HEK293 (cell line): ENCODE measurements around the gene KCNAB2.

Experiments used
- CTCF ChIA-PET: fragments of 350-600 bp; formaldehyde crosslinking; extraction: SDS; loops from one replicate; lab custom pipeline; 2021; ENCODE audit warnings: antibody characterized with exemption; lab: Yijun Ruan, JAX
- POLR2A ChIA-PET: fragments of 300-600 bp; formaldehyde crosslinking; extraction: SDS; loops from one replicate; lab custom pipeline; 2020; ENCODE audit warnings: antibody characterized with exemption, inconsistent platforms; lab: Yijun Ruan, JAX
- H3K27ac ChIP-seq: fragments of 200-500 bp; sonication (Bioruptor generic); 2 replicates; pipeline ENCODE4 v1.5.1; 2014; ENCODE audit warnings: low read depth, low read length, control low read depth, inconsistent platforms; ENCODE audit errors: extremely low read depth
- H3K36me3 ChIP-seq, 2 experiments: fragments of 200-500 bp in 1 of 2; sonication (Bioruptor generic) in 1 of 2; 1 replicate in 1 of 2; 2 replicates in 1 of 2; pipeline ENCODE4 v1.5.1; 2014 to 2017; ENCODE audit warnings: inconsistent platforms in 2 of 2, low read length in 2 of 2; ENCODE audit not compliant: control insufficient read depth in 2 of 2, insufficient read depth in 1 of 2
- H3K4me1 ChIP-seq: fragments of 200-500 bp; sonication (Bioruptor generic); 2 replicates; pipeline ENCODE4 v1.5.1; 2014; ENCODE audit warnings: mild to moderate bottlenecking, low read length, inconsistent platforms; ENCODE audit not compliant: control insufficient read depth, insufficient read depth
- H3K4me3 ChIP-seq: 2 replicates; pipeline ENCODE4 v1.5.1; 2011; ENCODE audit warnings: low read depth, mild to moderate bottlenecking, control low read depth, low read length, moderate library complexity
- H3K9me3 ChIP-seq: fragments of 200-500 bp; sonication (Bioruptor generic); 2 replicates; pipeline ENCODE4 v1.5.1; 2014; ENCODE audit warnings: low read depth, low read length, inconsistent platforms; ENCODE audit not compliant: control insufficient read depth, insufficient read depth
- FEZF1 ChIP-seq: fragments of 450-650 bp; formaldehyde crosslinking; IDR thresholded peaks from 2 replicates; pipeline ENCODE4 v1.5.1; 2016; ENCODE audit warnings: missing biosample characterization, missing genetic modification characterization
- HOXC10 ChIP-seq: sonication (generic); formaldehyde crosslinking; IDR thresholded peaks from 2 replicates; pipeline ENCODE4 v1.8.1; 2023; ENCODE audit warnings: mild to moderate bottlenecking, missing genetic modification reagents
- KLF17 ChIP-seq: fragments of 450-650 bp; formaldehyde crosslinking; IDR thresholded peaks from 2 replicates; pipeline ENCODE4 v1.5.1; 2016; ENCODE audit warnings: missing biosample characterization, missing genetic modification characterization
- PRDM1 ChIP-seq: fragments of 450-650 bp; formaldehyde crosslinking; IDR thresholded peaks from 2 replicates; pipeline ENCODE4; 2016; ENCODE audit warnings: missing biosample characterization, missing genetic modification characterization
- PRDM2 ChIP-seq: fragments of 450-650 bp; formaldehyde crosslinking; IDR thresholded peaks from 2 replicates; pipeline ENCODE4 v1.5.1; 2016; ENCODE audit warnings: missing biosample characterization, missing genetic modification characterization, borderline replicate concordance
- REST ChIP-seq: fragments of 450-650 bp; formaldehyde crosslinking; IDR thresholded peaks from 2 replicates; pipeline ENCODE4 v1.5.1; 2016; ENCODE audit warnings: missing biosample characterization, missing genetic modification characterization
- SALL2 ChIP-seq: fragments of 450-650 bp; formaldehyde crosslinking; IDR thresholded peaks from 2 replicates; pipeline ENCODE4 v1.5.0; 2017; ENCODE audit warnings: missing biosample characterization, mild to moderate bottlenecking, missing genetic modification characterization, borderline replicate concordance
- ZBTB44 ChIP-seq: fragments of 450-650 bp; IDR thresholded peaks from 2 replicates; pipeline ENCODE4 v1.5.1; 2018; ENCODE audit warnings: missing biosample characterization, mild to moderate bottlenecking, missing genetic modification characterization
- ZBTB48 ChIP-seq: fragments of 450-650 bp; formaldehyde crosslinking; IDR thresholded peaks from 2 replicates; pipeline ENCODE4 v1.5.1; 2016; ENCODE audit warnings: missing biosample characterization, missing genetic modification characterization
- ZBTB6 ChIP-seq: fragments of 450-650 bp; formaldehyde crosslinking; IDR thresholded peaks from 2 replicates; pipeline ENCODE4 v1.5.1; 2017; ENCODE audit warnings: missing biosample characterization, missing genetic modification characterization
- ZBTB7A ChIP-seq: fragments of 450-650 bp; formaldehyde crosslinking; IDR thresholded peaks from 2 replicates; pipeline ENCODE4 v1.5.1; 2016; ENCODE audit warnings: low read depth, missing biosample characterization, missing genetic modification characterization
- ZNF18 ChIP-seq: fragments of 450-650 bp; formaldehyde crosslinking; IDR thresholded peaks from 2 replicates; pipeline ENCODE4 v1.5.1; 2016; ENCODE audit warnings: missing biosample characterization, missing genetic modification characterization
- ZNF2 ChIP-seq: fragments of 450-650 bp; formaldehyde crosslinking; IDR thresholded peaks from 2 replicates; pipeline ENCODE4 v1.5.1; 2016; ENCODE audit warnings: missing biosample characterization, missing genetic modification characterization
- ZNF221 ChIP-seq: fragments of 450-650 bp; formaldehyde crosslinking; IDR thresholded peaks from 2 replicates; pipeline ENCODE4 v1.5.1; 2017; ENCODE audit warnings: missing biosample characterization, missing genetic modification characterization, borderline replicate concordance
- ZNF580 ChIP-seq: fragments of 450-650 bp; formaldehyde crosslinking; IDR thresholded peaks from 2 replicates; pipeline ENCODE4 v1.5.1; 2016; ENCODE audit warnings: missing biosample characterization, missing genetic modification characterization
- ZNF639 ChIP-seq: fragments of 450-650 bp; formaldehyde crosslinking; IDR thresholded peaks from 2 replicates; pipeline ENCODE4 v1.5.1; 2016; ENCODE audit warnings: missing biosample characterization, missing genetic modification characterization
- ZNF654 ChIP-seq: fragments of 450-650 bp; formaldehyde crosslinking; IDR thresholded peaks from 2 replicates; pipeline ENCODE4 v1.5.1; 2016; ENCODE audit warnings: low read depth, missing biosample characterization, missing genetic modification characterization
- ZNF660 ChIP-seq: fragments of 450-650 bp; IDR thresholded peaks from 2 replicates; pipeline ENCODE4 v1.5.1; 2018; ENCODE audit warnings: missing biosample characterization, mild to moderate bottlenecking, missing genetic modification characterization

KCNAB2 gene

GRCh38 chr1:6052543-6053205, 7.0 kb downstream of the KCNAB2 start (continued):
- TF ChIP-seq ZBTB44 (tag by site-specific recombination) (no peak), ZNF580 (tag by site-specific recombination) (no peak), FEZF1 (tag by site-specific recombination) (no peak), ZNF660 (peak; percentile 1; the same call in 1 of the 2 replicates), ZNF654 (peak; percentile 86), ZNF18 (no peak), ZNF2 (tag by site-specific recombination) (no peak), ZBTB48 (tag by site-specific recombination) (peak; percentile 73; the same call in 1 of the 2 replicates), HOXC10 (no peak), SALL2 (tag by site-specific recombination) (no peak)

GRCh38 chr1:6053206-6053546, 7.5 kb downstream of the KCNAB2 start:
- Histone ChIP-seq H3K27ac (no peak overlapping the region), H3K36me3 (no peaks in the 10 kb centered on the region), H3K4me1 (no peaks in the 10 kb centered on the region), H3K9me3 (no peaks in the 10 kb centered on the region), H3K4me3 (no peak overlapping the region)
- CTCF ChIA-PET: interaction anchor here (0.6 to 2.9 kb wide), 17 partner anchors 11 to 384 kb away, joined by 3 to 12 read pairs (median 5); partner anchors contain the start of gene HES3
- TF ChIP-seq ZBTB6 (no peak), REST (tag by site-specific recombination) (no peak), PRDM1 (tag by site-specific recombination) (no peak), PRDM2 (tag by site-specific recombination) (no peak), ZNF639 (tag by site-specific recombination) (no peak), ZNF221 (tag by site-specific recombination) (no peak), KLF17 (tag by site-specific recombination) (no peak), ZBTB7A (tag by site-specific recombination) (no peak)
- POLR2A ChIA-PET: no interaction called here
